Measurements from ENCODE around the gene XPOT.

- TF ChIP-seq EZH2 (IDR thresholded peaks at IDR 0.05; ENCODE audit: insufficient read depth, poor library complexity, severe bottlenecking) (no peak), EZH2phosphoT487 (IDR thresholded peaks at IDR 0.05; ENCODE audit: insufficient read depth, low read depth) (no peak)
Measured at GRCh38 chr12:64475518-64475917, 71.3 kb downstream of the XPOT start.
